Measurements from ENCODE around the gene RYK.

The RYK gene

GRCh38 chr3:134134698-134135415 lies 115.8 kb downstream of the RYK start:
- Mint-ChIP-seq H3K27me3 (ENCODE audit: low read depth) (no peaks in the 10 kb centered on the region), H3K4me1 (ENCODE audit: low read depth) (no peaks in the 10 kb centered on the region), H3K27ac (no peak overlapping the region), H3K9me3 (peaks cover 14% of the 10 kb centered on the region), H3K36me3 (ENCODE audit: low read depth) (no peaks in the 10 kb centered on the region), H3K4me3 (no peak overlapping the region)

- H3K27ac Mint-ChIP-seq = no peak overlapping the region
- H3K27me3 Mint-ChIP-seq (ENCODE audit: low read depth) = no peaks in the 10 kb centered on the region
- H3K4me3 Mint-ChIP-seq = no peak overlapping the region
- no peaks in the 10 kb centered on the region for H3K4me1 Mint-ChIP-seq (ENCODE audit: low read depth)
- H3K36me3 Mint-ChIP-seq (ENCODE audit: low read depth) = no peaks in the 10 kb centered on the region
- H3K9me3 Mint-ChIP-seq = peaks cover 14% of the 10 kb centered on the region
Measured at GRCh38 chr3:134134240-134134639, 116.4 kb downstream of the RYK start.

- H3K27ac Mint-ChIP-seq = no peak overlapping the region
- no peaks in the 10 kb centered on the region for H3K27me3 Mint-ChIP-seq (ENCODE audit: low read depth)
- H3K36me3 Mint-ChIP-seq (ENCODE audit: low read depth) = no peaks in the 10 kb centered on the region
- peaks cover 8% of the 10 kb centered on the region for H3K9me3 Mint-ChIP-seq
- H3K4me3 Mint-ChIP-seq = no peak overlapping the region
- H3K4me1 Mint-ChIP-seq (ENCODE audit: low read depth) = no peaks in the 10 kb centered on the region
Measured at GRCh38 chr3:134132961-134133360, 117.7 kb downstream of the RYK start.

- Mint-ChIP-seq H3K9me3 (peaks cover 24% of the 10 kb centered on the region), H3K4me3 (no peak overlapping the region), H3K27me3 (ENCODE audit: low read depth) (no peaks in the 10 kb centered on the region), H3K36me3 (ENCODE audit: low read depth) (no peaks in the 10 kb centered on the region), H3K27ac (no peak overlapping the region), H3K4me1 (ENCODE audit: low read depth) (no peaks in the 10 kb centered on the region)
Measured at GRCh38 chr3:134126153-134126552, 124.5 kb downstream of the RYK start.

GRCh38 chr3:134114726-134115125 lies 135.9 kb downstream of the RYK start:
- no peaks in the 10 kb centered on the region for H3K36me3 Mint-ChIP-seq (ENCODE audit: low read depth)
- H3K4me3 Mint-ChIP-seq = no peak overlapping the region
- no peaks in the 10 kb centered on the region for H3K27me3 Mint-ChIP-seq (ENCODE audit: low read depth)
- H3K9me3 Mint-ChIP-seq = peaks cover 3% of the 10 kb centered on the region
- H3K27ac Mint-ChIP-seq = no peak overlapping the region
- H3K4me1 Mint-ChIP-seq (ENCODE audit: low read depth) = no peaks in the 10 kb centered on the region

GRCh38 chr3:134111616-134112015 lies 139.0 kb downstream of the RYK start:
- H3K4me3 Mint-ChIP-seq = no peak overlapping the region

GRCh38 chr3:134110963-134111362 lies 139.7 kb downstream of the RYK start:
- Mint-ChIP-seq H3K4me1 (ENCODE audit: low read depth) (no peaks in the 10 kb centered on the region), H3K27me3 (ENCODE audit: low read depth) (no peaks in the 10 kb centered on the region), H3K9me3 (no peaks in the 10 kb centered on the region), H3K36me3 (ENCODE audit: low read depth) (no peaks in the 10 kb centered on the region), H3K27ac (no peak overlapping the region), H3K4me3 (no peak overlapping the region)

More at GRCh38 chr3:134111616-134112015, 139.0 kb downstream of the RYK start:
- H3K4me1 Mint-ChIP-seq (ENCODE audit: low read depth) = no peaks in the 10 kb centered on the region
- H3K27me3 Mint-ChIP-seq (ENCODE audit: low read depth) = no peaks in the 10 kb centered on the region
- no peaks in the 10 kb centered on the region for H3K36me3 Mint-ChIP-seq (ENCODE audit: low read depth)
- no peaks in the 10 kb centered on the region for H3K9me3 Mint-ChIP-seq
- H3K27ac Mint-ChIP-seq = no peak overlapping the region

All from T-helper 1 cell treated with Interleukin-12 subunit alpha and Interleukin-12 subunit beta and Interleukin-4 antibody, amounts not matched to agents 30 μg/mL and 1 μg/mL, for 36 hours (primary cell).